Stimulated activated CD8-positive, alpha-beta memory T cell treated with anti-CD3 and anti-CD28 coated beads, Interleukin-7, amount 100 ng/mL, for 24 hours (primary cell): ENCODE data around the gene DIAPH2.
"Not testable (repeated sequence)": the region's sequence is repeated elsewhere in the genome, so short reads cannot be mapped to it uniquely, and the experiment has no call there.

Experiments used
- DNase-seq: peaks from one replicate; pipeline ENCODE4 v3.0.0-alpha.2; 2020; ENCODE audit warnings: low read depth

DIAPH2 gene

GRCh38 chrX:96833333-96833732, 148.7 kb downstream of the DIAPH2 start:
- no peak for DNase-seq

GRCh38 chrX:96834137-96834536, 149.5 kb downstream of the DIAPH2 start:
- DNase-seq, result no peak

GRCh38 chrX:96835660-96836289, 151.1 kb downstream of the DIAPH2 start:
- no peak for DNase-seq

- DNase-seq, result no peak
Measured at GRCh38 chrX:96837808-96838207, 153.2 kb downstream of the DIAPH2 start.

GRCh38 chrX:96838537-96838936, 153.9 kb downstream of the DIAPH2 start:
- no peak for DNase-seq

GRCh38 chrX:96841325-96841724, 156.7 kb downstream of the DIAPH2 start:
- no peak for DNase-seq

- not testable (repeated sequence) for DNase-seq
Measured at GRCh38 chrX:96841866-96842265, 157.2 kb downstream of the DIAPH2 start.

- DNase-seq, result no peak
Measured at GRCh38 chrX:96843566-96843965, 158.9 kb downstream of the DIAPH2 start.

GRCh38 chrX:96846841-96847240, 162.2 kb downstream of the DIAPH2 start:
- DNase-seq, result no peak

GRCh38 chrX:96859422-96859821, 174.8 kb downstream of the DIAPH2 start:
- not testable (repeated sequence) for DNase-seq

- DNase-seq, result no peak
Measured at GRCh38 chrX:96861218-96861617, 176.6 kb downstream of the DIAPH2 start.

GRCh38 chrX:96861661-96862060, 177.0 kb downstream of the DIAPH2 start:
- no peak for DNase-seq

- no peak for DNase-seq
Measured at GRCh38 chrX:96883608-96884007, 199.0 kb downstream of the DIAPH2 start, which contains the start of gene RPA4. Gene RPA4 (plus strand): TSS chrX:96883908. CDS start chrX:96884311, 403 bp downstream.

GRCh38 chrX:96884027-96884426, 199.4 kb downstream of the DIAPH2 start:
- DNase-seq, result no peak

- no peak for DNase-seq
Measured at GRCh38 chrX:96889726-96890125, 205.1 kb downstream of the DIAPH2 start.

- DNase-seq, result no peak
Measured at GRCh38 chrX:96906741-96907140, 222.1 kb downstream of the DIAPH2 start.

GRCh38 chrX:96907516-96908272, 223.1 kb downstream of the DIAPH2 start:
- no peak for DNase-seq

- DNase-seq, result no peak
Measured at GRCh38 chrX:96909291-96909690, 224.6 kb downstream of the DIAPH2 start.

- no peak for DNase-seq
Measured at GRCh38 chrX:96918864-96919263, 234.2 kb downstream of the DIAPH2 start.

GRCh38 chrX:96919672-96920071, 235.0 kb downstream of the DIAPH2 start:
- DNase-seq, result no peak

GRCh38 chrX:96924581-96924980, 239.9 kb downstream of the DIAPH2 start:
- DNase-seq, result no peak

GRCh38 chrX:96929036-96929435, 244.4 kb downstream of the DIAPH2 start:
- DNase-seq, result no peak

GRCh38 chrX:96957718-96958117, 273.1 kb downstream of the DIAPH2 start:
- no peak for DNase-seq

- DNase-seq, result no peak
Measured at GRCh38 chrX:96971812-96972211, 287.2 kb downstream of the DIAPH2 start.
